RWPE2 (cell line): ENCODE data around the gene GCN1.

ENCODE experiments used
- ATAC-seq: fragments of 200-7000 bp; cut with Tn5 transposase; 3 replicates; pipeline ENCODE4 v1.9.1; 2021; ENCODE audit warnings: low read depth
- DNase-seq: peaks from one replicate; pipeline ENCODE4 v3.0.0-alpha.2; 2020; ENCODE audit warnings: low spot score
- H3K27ac ChIP-seq: fragments of 450-650 bp; 2 replicates; pipeline ENCODE4 v1.5.1; 2017; ENCODE audit warnings: mild to moderate bottlenecking; ENCODE audit not compliant: poor library complexity, severe bottlenecking
- H3K27me3 ChIP-seq: fragments of 250-450 bp; sonication (Bioruptor Pico); 2 replicates; pipeline ENCODE4 v1.5.1; 2021; ENCODE audit warnings: mild to moderate bottlenecking, moderate library complexity; ENCODE audit not compliant: insufficient read depth, poor library complexity, severe bottlenecking
- H3K36me3 ChIP-seq: fragments of 250-450 bp; sonication (Bioruptor Pico); 2 replicates; pipeline ENCODE4 v1.5.1; 2020; ENCODE audit warnings: low read depth, mild to moderate bottlenecking, moderate library complexity
- H3K4me1 ChIP-seq: fragments of 250-450 bp; sonication (Bioruptor Pico); 2 replicates; pipeline ENCODE4 v1.5.1; 2021; ENCODE audit warnings: mild to moderate bottlenecking, moderate library complexity; ENCODE audit not compliant: insufficient read depth, poor library complexity, severe bottlenecking
- H3K4me3 ChIP-seq: fragments of 250-450 bp; sonication (Bioruptor Pico); 2 replicates; pipeline ENCODE4 v1.5.1; 2021; ENCODE audit warnings: mild to moderate bottlenecking, moderate library complexity; ENCODE audit not compliant: severe bottlenecking
- H3K9me3 ChIP-seq: fragments of 250-450 bp; sonication (Bioruptor Pico); 2 replicates; pipeline ENCODE4 v1.5.1; 2021; ENCODE audit warnings: mild to moderate bottlenecking, moderate library complexity; ENCODE audit not compliant: severe bottlenecking
- TF ChIP-seq, protein P1 (sequence below): fragments of 450-650 bp; IDR thresholded peaks from one replicate; pipeline ENCODE4 v1.5.1; 2017; ENCODE audit warnings: mild to moderate bottlenecking, moderate library complexity; ENCODE audit not compliant: poor library complexity, severe bottlenecking

Gene GCN1

GRCh38 chr12:120225852-120226640 is 31.5 kb upstream of the GCN1 start:
- Histone ChIP-seq H3K9me3 (no peaks in the 10 kb centered on the region), H3K36me3 (peaks cover 77% of the 10 kb centered on the region), H3K27me3 (no peaks in the 10 kb centered on the region), H3K4me1 (peaks cover 64% of the 10 kb centered on the region), H3K27ac (peak overlapping the region; percentile 100), H3K4me3 (no peak overlapping the region)
- TF ChIP-seq, protein P1, sequence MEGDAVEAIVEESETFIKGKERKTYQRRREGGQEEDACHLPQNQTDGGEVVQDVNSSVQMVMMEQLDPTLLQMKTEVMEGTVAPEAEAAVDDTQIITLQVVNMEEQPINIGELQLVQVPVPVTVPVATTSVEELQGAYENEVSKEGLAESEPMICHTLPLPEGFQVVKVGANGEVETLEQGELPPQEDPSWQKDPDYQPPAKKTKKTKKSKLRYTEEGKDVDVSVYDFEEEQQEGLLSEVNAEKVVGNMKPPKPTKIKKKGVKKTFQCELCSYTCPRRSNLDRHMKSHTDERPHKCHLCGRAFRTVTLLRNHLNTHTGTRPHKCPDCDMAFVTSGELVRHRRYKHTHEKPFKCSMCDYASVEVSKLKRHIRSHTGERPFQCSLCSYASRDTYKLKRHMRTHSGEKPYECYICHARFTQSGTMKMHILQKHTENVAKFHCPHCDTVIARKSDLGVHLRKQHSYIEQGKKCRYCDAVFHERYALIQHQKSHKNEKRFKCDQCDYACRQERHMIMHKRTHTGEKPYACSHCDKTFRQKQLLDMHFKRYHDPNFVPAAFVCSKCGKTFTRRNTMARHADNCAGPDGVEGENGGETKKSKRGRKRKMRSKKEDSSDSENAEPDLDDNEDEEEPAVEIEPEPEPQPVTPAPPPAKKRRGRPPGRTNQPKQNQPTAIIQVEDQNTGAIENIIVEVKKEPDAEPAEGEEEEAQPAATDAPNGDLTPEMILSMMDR = peak; percentile 28
- ATAC-seq (peak; percentile 24), DNase-seq (no peak)

DNA sequence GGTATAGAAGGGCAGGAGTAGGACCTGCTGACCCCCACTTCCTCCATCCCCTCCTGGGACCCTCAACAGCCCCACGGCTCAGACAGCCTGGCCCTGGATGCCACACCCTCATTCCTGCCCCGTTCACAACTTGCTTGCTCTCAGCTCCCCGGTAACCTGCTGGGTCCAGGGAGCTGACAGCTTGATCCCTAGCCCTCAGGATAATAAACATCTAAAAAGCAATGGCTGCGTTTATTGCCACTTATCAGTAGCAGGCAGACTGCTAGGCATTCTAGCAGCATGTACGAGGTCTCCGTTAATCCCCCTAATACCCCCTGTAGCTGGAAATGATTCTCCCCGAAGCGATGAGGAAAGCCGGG is 30.7 kb upstream of the GCN1 start:
- DNase-seq (no peak), ATAC-seq (no peak)
- H3K9me3 ChIP-seq = no peaks in the 10 kb centered on the region
- TF ChIP-seq, protein P1 = no peak
- H3K36me3 ChIP-seq = peaks cover 81% of the 10 kb centered on the region
- H3K27me3 ChIP-seq = no peaks in the 10 kb centered on the region
- no peak overlapping the region for H3K4me3 ChIP-seq
- peaks cover 55% of the 10 kb centered on the region for H3K4me1 ChIP-seq
- peak overlapping the region; percentile 100 for H3K27ac ChIP-seq

- Histone ChIP-seq H3K4me3 (no peak overlapping the region), H3K9me3 (no peaks in the 10 kb centered on the region), H3K27me3 (no peaks in the 10 kb centered on the region), H3K36me3 (peaks cover 88% of the 10 kb centered on the region), H3K4me1 (peaks cover 49% of the 10 kb centered on the region), H3K27ac (peak overlapping the region; percentile 100)
- DNase-seq = no peak
- no peak for ATAC-seq
- TF ChIP-seq, protein P1 = no peak
Observed at GRCh38 chr12:120224304-120225199, 30.0 kb upstream of the GCN1 start.

GRCh38 chr12:120223458-120224303 is 29.2 kb upstream of the GCN1 start:
- Histone ChIP-seq H3K36me3 (peaks cover 95% of the 10 kb centered on the region), H3K27me3 (no peaks in the 10 kb centered on the region), H3K4me3 (no peak overlapping the region), H3K4me1 (peaks cover 40% of the 10 kb centered on the region), H3K9me3 (no peaks in the 10 kb centered on the region), H3K27ac (peak overlapping the region; percentile 100)
- ATAC-seq (no peak), DNase-seq (no peak)
- TF ChIP-seq, protein P1 = no peak
